Measurements from ENCODE around the gene SLC12A7.
"Not testable (repeated sequence)": the region's sequence is repeated elsewhere in the genome, so short reads cannot be mapped to it uniquely, and the experiment has no call there.

The SLC12A7 gene

DNA sequence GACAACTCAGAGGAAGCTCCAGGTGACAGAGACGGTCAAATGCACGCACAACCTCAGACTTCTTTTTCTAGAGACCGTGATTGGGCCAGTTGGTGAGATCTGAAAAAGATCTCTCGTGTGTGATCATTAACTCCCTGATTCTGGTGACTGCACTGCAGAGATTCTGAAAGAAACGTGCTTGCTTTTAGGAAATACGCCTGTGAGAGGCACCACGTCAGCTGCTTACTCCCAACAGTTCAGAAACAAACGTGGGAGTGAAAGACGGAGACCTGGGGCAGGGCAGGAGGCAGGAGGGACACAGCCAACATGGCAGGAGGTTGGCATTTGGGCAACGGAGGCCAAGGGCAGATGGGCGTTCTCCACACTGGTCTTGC, 15.9 kb downstream of the SLC12A7 start:
- no peak for DNase-seq (ENCODE audit: low spot score)

DNA sequence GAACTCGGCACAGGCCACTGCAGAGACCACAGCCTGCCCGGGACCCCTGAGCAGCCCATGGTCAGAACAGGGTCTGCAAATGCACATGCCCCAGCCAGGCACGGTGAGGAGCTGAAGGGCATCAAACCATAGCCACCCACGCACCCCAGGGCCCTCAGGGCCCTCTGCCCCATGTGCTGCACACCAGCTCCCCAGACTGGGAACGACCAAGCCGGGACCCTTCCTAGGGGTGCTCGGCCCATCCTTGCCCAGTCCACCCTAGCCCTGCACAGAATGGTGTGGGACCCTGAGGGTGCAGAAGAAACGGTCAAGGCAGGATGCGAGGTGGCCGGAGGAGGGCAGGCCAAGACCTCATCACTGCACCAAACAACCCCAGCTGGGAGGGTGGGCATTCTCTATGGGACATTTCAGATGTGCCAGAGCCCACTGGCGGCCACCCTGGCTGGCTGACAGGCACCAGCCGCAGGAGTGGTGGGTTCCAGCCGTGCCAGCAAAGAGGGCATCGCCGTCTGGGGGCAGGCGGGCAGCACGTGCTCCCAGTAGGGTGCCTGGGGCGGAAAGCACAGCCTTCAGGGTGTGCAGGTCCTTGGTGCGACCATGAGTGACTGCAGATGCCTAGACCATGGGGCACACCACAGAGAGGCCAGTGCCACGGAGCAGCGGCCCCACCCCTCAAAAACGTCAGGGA, 16.4 kb downstream of the SLC12A7 start:
- no peak for DNase-seq (ENCODE audit: low spot score)

DNA sequence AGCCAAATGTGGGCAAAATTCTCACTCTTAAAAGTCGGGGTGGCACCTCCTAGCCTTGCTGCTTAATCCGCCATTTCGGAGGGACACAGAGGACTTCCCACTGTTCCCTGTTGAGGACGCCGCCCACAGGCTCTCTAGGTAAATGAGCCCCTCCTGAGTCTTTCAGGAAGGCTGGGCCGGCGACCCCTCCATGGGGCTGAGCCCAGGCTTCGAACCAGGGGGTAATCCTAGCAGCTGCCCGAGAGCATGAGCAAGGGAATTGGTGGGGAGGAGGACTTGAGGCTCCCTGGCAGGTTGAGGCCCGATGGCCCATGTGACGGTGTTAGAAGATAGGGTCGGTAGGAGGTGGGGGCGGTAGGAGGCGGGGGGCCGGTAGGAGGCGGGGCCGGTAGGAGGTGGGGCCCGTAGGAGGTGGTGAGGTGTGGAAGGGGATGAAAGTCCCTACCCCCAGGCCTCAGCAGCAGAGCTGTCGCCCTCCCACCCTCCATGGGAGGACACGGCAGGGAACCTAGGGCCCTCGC, 17.1 kb downstream of the SLC12A7 start:
- DNase-seq (ENCODE audit: low spot score): no peak

DNA sequence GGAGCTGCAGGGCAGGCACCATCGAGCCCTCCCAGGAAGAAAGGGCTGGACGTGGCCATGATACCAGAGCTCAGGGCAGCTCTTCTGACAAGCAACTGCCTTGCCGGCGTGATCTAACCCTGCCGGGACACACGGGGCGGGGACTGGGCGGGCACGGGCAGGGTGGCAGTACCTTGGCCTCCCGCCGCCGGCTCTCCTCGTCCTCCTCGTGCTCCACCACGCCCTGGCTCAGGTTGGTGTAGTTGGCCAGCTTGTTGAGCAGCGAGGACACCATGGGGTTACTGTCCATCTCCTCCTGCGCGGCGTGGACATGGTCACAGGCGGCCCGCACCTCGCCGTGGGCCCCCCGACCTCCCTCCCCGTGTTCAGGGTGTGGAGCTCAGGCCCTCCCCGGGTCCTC, 18.5 kb downstream of the SLC12A7 start:
- no peak for DNase-seq (ENCODE audit: low spot score)

DNA sequence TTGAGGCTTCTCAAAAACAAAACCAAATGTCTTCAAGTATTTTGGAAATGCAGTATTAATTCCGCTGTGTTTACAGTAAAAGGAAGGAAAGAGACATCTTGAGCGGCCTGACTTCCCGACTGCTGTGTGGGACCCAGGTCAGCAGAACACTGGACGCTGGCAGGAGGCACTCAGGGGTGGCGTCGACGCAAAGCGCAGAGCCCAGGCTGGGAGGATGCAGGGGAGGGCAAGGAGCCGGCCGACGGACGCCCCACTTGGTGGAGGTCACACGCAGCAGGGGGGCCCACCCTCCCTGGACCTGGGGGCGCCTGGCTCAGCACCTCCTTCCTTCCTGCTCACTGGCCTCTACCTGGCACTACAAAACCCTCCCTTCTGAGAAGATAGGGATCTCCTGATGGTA, 19.7 kb downstream of the SLC12A7 start:
- DNase-seq (ENCODE audit: low spot score): no peak

DNA sequence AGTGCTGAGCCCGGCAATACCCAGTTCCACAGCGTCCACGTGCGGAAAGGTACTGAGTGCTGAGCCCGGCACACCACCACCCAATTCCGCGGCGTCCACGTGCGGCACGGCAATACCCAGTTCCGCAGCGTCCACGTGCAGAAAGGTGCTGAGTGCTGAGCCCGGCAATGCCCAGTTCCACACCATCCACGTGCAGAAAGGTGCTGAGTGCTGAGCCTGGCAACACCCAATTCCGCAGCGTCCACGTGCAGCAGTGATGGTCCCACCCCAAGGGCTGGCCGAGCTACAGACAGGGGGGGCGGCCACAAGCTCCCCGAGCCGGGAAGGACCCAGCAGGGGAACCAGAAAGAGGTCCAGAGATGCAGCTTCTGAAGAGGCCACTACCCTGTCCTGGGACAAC, 20.2 kb downstream of the SLC12A7 start:
- no peak for DNase-seq (ENCODE audit: low spot score)

DNA sequence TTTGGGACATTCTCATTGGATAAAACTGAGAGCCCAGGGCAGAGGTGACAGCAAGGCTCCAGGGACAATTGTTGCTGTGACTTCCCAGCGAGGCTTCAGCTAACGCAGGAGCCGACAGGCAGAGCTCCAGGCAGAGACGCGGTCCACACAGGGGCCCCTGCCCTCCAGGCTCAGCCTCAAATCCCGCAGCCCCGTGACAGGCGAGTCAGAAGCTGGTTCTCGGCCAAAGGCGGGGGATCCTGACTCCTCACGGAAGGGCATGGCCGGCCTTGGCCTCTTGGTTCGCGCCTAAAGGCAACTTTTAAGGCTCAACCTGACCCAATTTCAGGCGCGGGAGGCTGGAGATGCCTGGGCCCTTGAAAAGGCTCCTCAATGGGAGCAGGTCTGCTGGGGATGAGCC, 21.3 kb downstream of the SLC12A7 start:
- no peak for DNase-seq (ENCODE audit: low spot score)

DNA sequence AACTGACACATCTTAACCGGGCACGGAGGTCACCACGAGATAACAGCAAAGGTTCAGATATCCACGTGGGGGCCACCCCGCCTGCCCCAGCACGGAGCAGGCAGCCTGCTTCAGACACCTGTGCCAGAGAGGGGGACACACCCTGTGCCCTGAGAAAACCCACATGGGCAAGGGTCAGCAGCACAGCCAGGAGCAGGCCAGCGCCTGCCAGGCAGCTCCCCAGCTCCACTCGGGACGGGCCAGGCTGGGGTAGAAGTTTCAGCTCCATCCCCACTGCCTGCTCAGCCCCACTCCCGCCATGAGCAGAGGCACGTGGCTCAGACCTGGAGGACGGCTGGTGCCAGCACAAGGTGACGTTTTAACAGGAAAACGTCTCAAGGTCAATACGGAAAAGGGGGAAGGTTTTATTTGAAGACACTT, 22.2 kb downstream of the SLC12A7 start:
- DNase-seq (ENCODE audit: low spot score): no peak

DNA sequence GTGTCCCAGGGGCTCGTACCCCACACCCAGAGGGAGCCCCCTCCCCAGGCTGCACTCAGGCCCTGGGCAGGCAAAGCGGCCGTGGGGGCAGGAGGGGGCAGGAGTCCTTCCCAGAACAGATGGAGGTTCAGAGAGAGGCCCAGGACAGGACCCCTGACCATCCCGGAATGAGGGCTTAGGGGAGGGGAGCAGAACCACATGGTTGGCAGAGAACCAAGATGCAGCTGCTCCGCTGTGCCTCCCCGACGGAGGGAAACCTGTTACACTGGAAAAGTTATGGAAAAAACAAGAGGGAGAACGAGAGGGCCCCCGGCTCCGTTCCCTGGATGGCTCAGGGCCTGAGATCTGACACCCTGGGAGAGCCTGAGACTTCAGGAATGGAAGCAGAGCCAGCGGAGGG, 22.7 kb downstream of the SLC12A7 start:
- no peak for DNase-seq (ENCODE audit: low spot score)

DNA sequence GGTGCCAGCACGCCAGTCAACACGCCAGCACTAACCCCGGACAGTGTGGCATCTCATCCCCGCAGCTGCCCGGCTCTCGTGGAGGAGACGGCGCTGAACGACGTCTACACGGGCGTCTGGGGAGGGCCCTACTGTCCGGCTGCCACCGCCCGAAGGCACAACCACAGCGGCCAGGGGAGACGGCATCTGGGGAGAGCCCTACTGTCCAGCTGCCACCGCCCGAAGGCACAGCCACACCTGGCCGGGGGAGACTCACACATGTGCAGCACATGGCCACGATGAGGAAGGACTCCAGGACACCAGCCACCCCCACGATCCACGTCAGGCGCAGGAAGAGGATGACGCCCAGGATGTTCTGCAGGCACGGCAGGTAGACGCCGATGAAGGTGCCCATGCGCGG, 23.1 kb downstream of the SLC12A7 start:
- DNase-seq (ENCODE audit: low spot score): no peak

DNA sequence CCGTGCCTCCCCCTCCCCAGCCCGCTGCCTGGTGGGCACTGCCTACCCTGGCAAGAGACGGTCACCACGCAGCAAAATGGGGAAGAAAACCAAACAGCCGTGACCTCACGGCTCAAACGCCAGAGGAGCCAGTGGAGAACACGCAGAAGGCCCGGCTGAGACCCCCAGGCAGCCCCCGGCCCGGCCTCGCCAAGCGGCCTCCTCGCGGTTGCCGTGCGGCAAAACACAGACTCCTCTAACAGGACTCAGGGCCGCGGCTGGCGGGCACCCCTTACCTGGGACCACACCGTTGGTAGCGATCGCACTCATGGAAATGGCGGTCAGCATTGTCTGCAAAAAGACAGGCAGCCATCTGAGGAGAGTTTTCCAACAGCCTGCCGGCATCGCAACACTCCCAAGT, 23.8 kb downstream of the SLC12A7 start:
- DNase-seq (ENCODE audit: low spot score): no peak

DNA sequence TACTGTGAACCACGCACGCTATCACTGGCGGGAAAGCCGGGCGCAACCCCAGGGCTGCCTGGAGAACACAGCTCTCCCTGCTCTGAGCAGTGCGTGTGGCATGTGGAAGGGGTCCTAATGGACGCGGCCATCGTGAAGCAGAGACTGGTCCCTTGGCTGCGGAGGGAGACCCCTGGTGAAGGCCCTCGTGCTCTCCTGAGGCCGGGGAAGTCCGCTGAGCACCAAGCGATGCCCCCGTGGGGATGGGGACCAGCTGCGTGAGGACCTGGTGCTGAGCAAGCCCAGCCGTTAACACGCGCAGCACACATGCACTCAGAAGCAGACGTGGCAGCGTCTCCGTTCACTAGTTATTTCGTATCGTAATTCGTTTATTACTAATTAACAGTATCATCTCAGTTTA, 24.4 kb downstream of the SLC12A7 start:
- no peak for DNase-seq (ENCODE audit: low spot score)

DNA sequence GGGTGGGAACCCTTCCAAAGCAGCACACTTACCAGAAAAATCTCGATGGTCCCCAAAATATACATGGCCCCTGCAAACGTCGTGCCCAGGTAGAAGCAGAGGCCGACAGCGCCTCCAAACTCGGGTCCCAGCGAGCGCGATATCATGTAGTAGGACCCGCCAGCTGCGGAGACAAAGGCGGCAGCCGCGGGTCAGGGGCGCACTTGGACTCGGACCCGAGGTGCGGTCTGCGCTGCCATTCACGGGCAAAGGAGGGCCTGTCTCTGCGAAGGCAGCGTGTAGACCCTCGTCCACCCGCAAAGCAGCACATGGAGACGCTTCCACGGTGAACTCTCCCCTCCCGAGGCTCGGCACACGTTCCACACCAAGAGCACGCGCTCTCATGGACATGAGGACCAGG, 25.0 kb downstream of the SLC12A7 start:
- DNase-seq (ENCODE audit: low spot score): no peak

DNA sequence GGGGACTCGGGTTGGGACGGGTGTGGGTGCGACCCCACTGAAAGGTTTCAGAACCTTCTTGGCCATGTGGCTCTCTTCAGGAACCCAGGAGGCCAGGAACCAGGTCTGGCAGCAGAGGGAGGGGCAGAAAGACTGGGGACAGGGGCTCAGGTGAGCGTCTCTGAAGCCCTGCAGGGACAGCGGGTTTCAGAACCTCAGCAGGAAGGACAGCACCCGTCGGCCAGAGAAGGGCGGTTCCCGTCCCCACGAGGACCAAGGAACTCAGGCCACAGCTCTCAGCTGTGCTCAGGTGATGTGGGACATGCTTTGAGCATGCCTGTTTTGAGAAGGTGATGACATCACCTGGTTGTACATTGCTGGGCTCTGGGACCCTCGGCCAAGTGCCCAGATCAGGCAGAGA, 25.7 kb downstream of the SLC12A7 start:
- no peak for DNase-seq (ENCODE audit: low spot score)

DNA sequence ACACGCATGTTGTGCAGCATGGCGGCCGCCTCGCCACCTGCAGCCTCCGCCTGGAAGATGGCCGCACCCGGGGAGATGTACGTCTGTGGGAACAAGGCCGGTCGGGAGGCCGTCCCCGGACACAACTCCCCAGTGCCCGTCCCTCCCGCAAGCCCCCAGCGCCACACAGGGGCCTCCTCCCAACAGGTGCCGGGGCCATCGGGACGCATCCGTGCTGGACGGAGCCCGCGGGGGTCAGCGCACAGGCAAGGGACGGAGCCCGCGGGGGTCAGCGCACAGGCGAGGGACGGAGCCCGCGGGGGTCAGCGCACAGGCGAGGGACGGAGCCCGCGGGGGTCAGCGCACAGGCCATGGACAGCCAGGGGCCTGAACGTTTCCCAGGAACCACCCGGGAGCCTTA, 26.5 kb downstream of the SLC12A7 start:
- no peak for DNase-seq (ENCODE audit: low spot score)

DNA sequence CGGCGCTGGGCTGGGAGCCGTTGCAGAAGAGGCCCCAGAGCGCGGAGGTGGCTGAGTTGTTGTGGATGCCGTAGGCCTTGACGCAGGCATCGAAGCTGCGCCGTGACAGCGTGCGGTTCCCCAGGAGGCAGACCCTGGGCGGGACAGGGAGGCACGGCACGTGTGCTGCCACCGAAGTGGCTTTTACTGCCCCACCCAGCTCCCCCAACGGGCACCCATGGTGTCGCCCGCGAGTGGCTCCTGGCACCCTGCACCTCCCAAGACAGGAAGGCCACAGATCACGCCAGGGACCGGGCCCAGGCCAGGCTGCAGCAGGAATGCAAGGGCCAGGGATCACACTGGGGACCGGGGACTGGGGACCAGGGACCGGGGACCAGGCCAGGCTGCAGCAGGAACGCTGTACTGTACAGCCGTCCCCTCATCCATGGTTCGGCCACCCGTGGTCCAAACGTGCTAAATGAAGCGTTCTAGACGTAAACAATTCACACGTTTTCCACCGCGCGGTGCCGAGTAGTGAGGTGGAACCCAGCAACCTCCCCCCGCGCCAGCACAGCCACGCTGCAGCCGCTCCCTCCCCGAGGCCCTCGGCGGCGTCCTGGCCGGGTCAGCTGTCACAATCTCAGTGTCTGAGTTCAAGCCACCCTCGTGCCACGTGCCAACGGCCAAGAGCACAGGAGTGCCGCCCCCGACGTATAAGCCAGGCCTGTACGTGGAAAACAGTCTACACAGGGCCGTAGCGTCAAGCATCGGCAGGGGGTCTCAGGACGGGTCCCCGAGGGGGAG, 27.8 kb downstream of the SLC12A7 start:
- no peak for DNase-seq (ENCODE audit: low spot score)

DNA sequence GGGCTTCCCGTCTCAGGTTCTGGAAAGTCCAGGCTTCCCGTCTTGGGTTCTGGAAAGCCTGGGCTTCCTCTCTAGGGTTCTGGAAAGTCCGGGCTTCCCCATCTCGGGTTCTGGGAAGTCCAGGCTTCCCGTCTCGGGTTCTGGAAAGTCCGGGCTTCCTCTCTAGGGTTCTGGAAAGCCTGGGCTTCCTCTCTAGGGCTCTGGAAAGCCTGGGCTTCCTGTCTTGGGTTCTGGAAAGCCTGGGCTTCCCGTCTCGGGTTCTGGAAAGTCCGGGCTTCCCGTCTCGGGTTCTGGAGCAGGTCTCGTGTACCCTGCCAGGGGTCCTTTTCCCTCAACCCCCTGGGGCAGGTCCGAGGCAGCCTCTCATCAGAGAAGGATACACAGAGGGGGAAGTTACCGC, 28.8 kb downstream of the SLC12A7 start:
- not testable (repeated sequence) for DNase-seq (ENCODE audit: low spot score)

DNA sequence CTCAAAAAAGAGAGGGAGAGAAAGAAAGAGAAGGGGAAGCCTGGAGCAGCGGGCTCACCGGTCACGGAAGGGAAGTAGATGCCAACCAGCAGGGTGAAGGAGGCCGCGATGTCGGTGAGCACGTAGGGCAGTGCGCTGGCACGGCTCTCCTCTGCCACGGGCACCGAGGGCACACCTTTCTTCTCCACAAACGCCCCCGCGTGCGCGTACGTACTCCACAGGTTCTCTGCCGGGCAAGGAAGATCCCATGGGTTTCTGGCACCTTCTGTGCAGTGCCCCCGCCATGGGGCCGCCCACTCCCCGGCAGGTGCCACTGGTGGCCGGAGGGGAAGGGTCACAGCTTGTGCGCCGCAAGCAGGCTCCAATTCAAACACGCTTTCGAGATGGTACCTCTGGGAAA, 30.3 kb downstream of the SLC12A7 start:
- no peak for DNase-seq (ENCODE audit: low spot score)

DNA sequence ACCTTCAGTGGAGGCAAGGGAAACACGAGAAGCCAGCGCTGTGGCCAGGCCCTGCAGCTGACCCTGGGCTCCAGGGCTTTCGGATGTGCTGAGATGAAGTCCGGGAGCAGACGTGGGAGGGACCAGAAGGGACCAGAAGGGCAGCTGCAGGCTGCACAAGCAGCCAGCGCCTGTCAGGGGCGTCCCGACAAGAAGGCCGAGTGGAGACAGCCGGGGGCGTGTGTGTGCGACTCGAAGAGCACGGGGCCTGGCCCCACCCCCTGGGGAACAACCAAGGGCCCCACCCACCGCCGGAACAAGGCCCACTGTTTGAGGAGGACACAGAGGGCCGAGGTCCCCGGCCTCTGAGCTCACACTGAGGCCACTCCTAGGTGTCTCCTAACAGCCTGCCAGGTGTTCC, 31.4 kb downstream of the SLC12A7 start:
- no peak for DNase-seq (ENCODE audit: low spot score)

DNA sequence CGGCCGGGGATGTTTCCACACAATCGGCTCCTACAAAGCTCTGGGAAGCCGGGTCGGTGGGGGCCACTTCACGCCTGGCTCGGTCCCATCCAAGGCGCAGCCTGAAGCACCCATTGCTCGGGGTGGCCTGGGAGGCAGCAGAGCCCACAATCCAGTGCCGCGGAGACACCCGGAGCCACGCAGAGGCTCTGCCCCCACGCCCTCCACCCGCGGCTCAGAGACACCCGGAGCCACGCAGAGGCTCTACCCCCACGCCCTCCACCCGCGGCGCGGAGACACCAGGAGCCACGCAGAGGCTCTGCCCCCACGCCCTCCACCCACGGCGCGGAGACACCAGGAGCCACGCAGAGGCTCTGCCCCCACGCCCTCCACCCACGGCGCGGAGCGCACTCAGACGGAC, 31.9 kb downstream of the SLC12A7 start:
- no peak for DNase-seq (ENCODE audit: low spot score)

DNA sequence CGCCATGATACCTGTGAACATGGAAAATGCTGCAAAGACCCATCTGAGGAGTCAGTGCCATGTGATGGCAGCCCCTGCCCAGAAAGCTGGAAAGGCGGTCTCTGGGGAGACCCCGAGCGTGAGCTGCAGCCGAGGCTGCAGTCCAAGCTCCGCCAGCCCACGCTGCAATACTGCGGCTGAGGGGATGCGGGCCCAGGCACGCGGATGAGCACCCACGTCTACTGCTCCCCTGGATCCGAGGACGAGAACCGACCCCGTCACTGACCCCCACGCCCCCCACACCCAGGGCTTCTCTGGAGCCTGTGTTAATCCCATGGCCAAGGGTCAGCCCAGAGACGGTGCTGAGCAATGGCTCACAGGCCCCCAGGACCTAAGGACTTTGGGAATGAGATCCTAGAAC, 32.4 kb downstream of the SLC12A7 start:
- no peak for DNase-seq (ENCODE audit: low spot score)

DNA sequence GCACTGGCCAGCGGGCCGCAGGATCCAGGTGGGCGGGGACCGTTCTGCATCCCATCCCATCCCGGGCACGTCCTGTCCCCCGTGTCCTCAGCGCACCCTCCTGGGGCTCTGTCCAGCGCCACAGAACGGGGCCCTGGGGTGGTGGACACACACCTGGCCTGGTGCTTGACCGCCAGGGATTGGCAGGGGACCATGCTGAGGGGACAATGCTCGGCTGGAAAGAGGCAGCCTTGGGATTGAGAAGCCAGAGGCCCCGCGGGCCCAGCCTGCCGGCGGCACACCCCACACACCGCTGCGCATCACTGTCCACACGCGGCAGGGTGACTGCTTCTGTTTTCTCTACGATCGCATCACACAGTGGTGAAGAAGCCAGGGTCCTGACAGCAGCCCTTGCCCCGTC, 33.0 kb downstream of the SLC12A7 start:
- DNase-seq (ENCODE audit: low spot score): no peak

DNA sequence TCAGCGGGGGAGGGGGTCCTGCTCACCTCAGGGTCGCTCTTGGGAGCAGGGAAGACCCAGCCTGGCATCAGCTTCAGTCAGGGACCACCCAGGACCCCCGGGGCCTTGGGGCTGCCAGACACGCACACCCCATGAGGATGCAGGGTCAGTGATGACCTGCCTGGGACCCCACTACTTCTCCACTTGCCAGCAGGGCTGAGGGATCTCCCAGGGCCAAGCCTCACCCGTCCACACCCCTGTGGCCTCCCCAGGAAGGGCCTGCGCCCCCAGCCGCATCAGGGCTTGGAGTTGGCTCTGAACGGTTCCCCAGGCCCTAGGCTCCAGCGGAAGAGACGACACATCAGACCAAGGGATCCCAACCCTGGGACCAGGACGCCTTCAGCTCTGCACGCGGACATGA, 33.7 kb downstream of the SLC12A7 start:
- no peak for DNase-seq (ENCODE audit: low spot score)
